ENCODE measurements around the gene GALNT18. TPM values are rescaled to one million over a fixed set of nuclear protein-coding genes. Genes with fewer than 3 reads are reported as not detected.

The GALNT18 gene
- total RNA-seq, 1 donor from 2014 or later, result 39.8 TPM

DNA sequence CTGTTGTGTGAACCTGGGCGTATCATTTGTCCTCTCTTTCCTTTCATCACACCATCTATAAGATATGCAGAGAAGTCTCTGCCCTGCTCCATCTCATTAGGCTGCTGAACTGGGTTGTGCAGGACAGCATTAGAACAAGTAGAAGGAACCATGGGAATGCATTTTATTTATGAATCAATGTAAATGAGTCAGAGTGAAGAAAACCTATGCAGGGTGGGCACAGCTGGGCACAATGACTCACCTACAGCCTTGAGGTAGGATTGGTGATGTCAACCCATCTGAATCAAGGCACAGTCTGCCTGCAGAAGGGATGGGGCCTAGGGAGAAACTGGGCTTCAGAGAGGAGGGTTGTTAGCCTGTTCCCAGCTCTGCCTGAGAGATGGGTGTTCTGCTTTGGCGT, 392.2 kb downstream of the GALNT18 start:
- H3K27me3 Mint-ChIP-seq (ENCODE audit: unreplicated experiment), result peaks cover 5% of the 10 kb centered on the region
- H3K9me3 Mint-ChIP-seq (ENCODE audit: unreplicated experiment), result no peaks in the 10 kb centered on the region
- peaks cover 18% of the 10 kb centered on the region for H3K4me1 Mint-ChIP-seq (ENCODE audit: unreplicated experiment)
- TF ChIP-seq, protein P1, sequence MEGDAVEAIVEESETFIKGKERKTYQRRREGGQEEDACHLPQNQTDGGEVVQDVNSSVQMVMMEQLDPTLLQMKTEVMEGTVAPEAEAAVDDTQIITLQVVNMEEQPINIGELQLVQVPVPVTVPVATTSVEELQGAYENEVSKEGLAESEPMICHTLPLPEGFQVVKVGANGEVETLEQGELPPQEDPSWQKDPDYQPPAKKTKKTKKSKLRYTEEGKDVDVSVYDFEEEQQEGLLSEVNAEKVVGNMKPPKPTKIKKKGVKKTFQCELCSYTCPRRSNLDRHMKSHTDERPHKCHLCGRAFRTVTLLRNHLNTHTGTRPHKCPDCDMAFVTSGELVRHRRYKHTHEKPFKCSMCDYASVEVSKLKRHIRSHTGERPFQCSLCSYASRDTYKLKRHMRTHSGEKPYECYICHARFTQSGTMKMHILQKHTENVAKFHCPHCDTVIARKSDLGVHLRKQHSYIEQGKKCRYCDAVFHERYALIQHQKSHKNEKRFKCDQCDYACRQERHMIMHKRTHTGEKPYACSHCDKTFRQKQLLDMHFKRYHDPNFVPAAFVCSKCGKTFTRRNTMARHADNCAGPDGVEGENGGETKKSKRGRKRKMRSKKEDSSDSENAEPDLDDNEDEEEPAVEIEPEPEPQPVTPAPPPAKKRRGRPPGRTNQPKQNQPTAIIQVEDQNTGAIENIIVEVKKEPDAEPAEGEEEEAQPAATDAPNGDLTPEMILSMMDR (IDR thresholded peaks at IDR 0.05), result no peak
- no peak overlapping the region for H3K4me3 Mint-ChIP-seq (ENCODE audit: unreplicated experiment)
- no peak overlapping the region for H3K27ac Mint-ChIP-seq (ENCODE audit: unreplicated experiment)
- peaks cover 1% of the 10 kb centered on the region for H3K36me3 Mint-ChIP-seq (ENCODE audit: unreplicated experiment)
- no peak for DNase-seq (ENCODE audit: extremely low spot score, unreplicated experiment)

DNA sequence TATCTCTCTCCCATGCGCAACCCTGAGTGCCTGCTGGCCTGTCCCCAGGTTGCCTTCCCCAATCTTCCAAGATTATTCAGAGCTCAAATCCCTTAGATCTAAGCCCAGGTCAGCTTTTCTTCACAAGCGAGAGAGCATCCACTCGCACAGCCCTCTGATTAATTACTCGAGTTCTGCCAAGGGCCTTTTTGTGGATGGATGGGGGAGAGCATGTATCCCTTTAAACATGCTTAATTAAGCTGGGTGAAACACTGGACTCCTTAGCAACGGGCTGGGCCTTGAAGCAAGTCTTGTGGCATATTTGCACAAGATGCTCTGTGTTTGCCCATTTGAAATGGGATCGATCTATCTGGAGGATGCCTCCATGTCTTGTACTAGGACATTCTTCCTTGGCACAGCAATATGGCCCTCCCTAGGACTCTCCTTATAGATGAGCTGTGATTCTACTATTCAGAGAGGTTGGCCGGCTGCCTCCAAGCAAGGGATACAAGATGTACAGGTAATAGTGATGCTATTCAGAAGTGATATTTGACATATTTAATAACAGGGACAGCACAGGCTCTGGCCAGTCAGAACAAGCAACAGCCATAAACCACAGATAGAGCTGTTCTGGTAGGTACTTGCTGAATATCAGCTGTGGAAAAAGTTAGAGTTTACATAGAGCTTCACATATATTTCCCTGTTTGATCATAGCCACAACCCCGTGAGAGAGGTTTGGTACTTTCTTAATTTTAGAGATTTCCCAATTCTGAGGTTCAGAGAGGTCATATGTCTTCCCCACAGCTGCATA, 394.3 kb downstream of the GALNT18 start:
- peaks cover 18% of the 10 kb centered on the region for H3K4me1 Mint-ChIP-seq (ENCODE audit: unreplicated experiment)

More for the DNA sequence above, 394.3 kb downstream of the GALNT18 start:
- peaks cover 2% of the 10 kb centered on the region for H3K27me3 Mint-ChIP-seq (ENCODE audit: unreplicated experiment)
- TF ChIP-seq, protein P1 (IDR thresholded peaks at IDR 0.05), result no peak
- peaks cover 1% of the 10 kb centered on the region for H3K36me3 Mint-ChIP-seq (ENCODE audit: unreplicated experiment)
- H3K27ac Mint-ChIP-seq (ENCODE audit: unreplicated experiment), result no peak overlapping the region
- no peaks in the 10 kb centered on the region for H3K9me3 Mint-ChIP-seq (ENCODE audit: unreplicated experiment)
- H3K4me3 Mint-ChIP-seq (ENCODE audit: unreplicated experiment), result no peak overlapping the region
- no peak for DNase-seq (ENCODE audit: extremely low spot score, unreplicated experiment)

Small RNA genes lying within 50 kb of the gene (microRNA-seq; reads per million reads assigned to microRNA genes)
- not detected for gene MIR4299 (ENCODE audit: unreplicated experiment)

Other genes starting within 250 kb of the GALNT18 start
- 45.2 and 46.1 TPM in 2 replicates for gene USP47, start 220.0 kb upstream of the GALNT18 start, total RNA-seq